Upper lobe of left lung (tissue), 4 donors: Measurements from ENCODE around the gene SPEM1.

ENCODE experiments used
- POLR2A ChIP-seq, 4 donors: fragments of 450-650 bp; IDR thresholded peaks; one replicate each; pipeline ENCODE4 v1.5.1; 2016 to 2017; ENCODE audit warnings: antibody characterized with exemption in 4 of 4, mild to moderate bottlenecking in 2 of 4
- TF ChIP-seq, protein P1 (sequence below), 6 experiments: fragments of 450-650 bp in 4 of 6; fragments of 200-600 bp in 2 of 6; sonication (generic) in 2 of 6; IDR thresholded peaks; one replicate each; pipeline ENCODE4 v1.5.1; 2016 to 2019; ENCODE audit warnings: antibody characterized with exemption in 6 of 6

DNA sequence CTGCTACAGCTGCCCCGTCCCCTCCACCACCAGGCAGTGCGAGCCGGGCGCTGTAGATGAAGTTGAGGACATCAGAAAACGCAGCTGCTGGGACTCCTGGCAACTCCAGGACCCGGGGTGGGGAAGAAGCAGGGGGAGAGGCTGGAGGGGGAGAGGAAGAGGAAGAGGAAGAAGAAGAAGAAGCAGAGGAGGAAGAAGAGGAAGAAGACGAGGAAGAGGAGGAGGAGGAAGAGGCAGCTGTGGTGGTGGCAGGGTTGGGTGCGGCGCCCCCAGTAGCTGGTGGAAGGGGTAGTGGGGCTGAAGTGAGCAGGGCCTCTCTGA, 46.2 kb downstream of the SPEM1 start:
- TF ChIP-seq, protein P1, sequence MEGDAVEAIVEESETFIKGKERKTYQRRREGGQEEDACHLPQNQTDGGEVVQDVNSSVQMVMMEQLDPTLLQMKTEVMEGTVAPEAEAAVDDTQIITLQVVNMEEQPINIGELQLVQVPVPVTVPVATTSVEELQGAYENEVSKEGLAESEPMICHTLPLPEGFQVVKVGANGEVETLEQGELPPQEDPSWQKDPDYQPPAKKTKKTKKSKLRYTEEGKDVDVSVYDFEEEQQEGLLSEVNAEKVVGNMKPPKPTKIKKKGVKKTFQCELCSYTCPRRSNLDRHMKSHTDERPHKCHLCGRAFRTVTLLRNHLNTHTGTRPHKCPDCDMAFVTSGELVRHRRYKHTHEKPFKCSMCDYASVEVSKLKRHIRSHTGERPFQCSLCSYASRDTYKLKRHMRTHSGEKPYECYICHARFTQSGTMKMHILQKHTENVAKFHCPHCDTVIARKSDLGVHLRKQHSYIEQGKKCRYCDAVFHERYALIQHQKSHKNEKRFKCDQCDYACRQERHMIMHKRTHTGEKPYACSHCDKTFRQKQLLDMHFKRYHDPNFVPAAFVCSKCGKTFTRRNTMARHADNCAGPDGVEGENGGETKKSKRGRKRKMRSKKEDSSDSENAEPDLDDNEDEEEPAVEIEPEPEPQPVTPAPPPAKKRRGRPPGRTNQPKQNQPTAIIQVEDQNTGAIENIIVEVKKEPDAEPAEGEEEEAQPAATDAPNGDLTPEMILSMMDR (IDR thresholded peaks at IDR 0.05): no peak
- peak in 1 of 4 donors; percentile 2 for TF ChIP-seq POLR2A (IDR thresholded peaks at IDR 0.05)
